GM18909 (cell line): ENCODE results near the gene MYMK.

Source experiments
- ATAC-seq: cut with Tn5 transposase; IDR thresholded peaks from one replicate; pipeline ENCODE4 v1.9.1; 2021; ENCODE audit warnings: mild to moderate bottlenecking; ENCODE audit not compliant: unreplicated experiment, poor library complexity

The MYMK gene

GRCh38 chr9:133507246-133507965, 17.4 kb downstream of the MYMK start:
- no peak for ATAC-seq

- no peak for ATAC-seq
These were observed 18.1 kb downstream of the MYMK start for GRCh38 chr9:133506653-133507038.

GRCh38 chr9:133505901-133506652, 18.7 kb downstream of the MYMK start:
- no peak for ATAC-seq

GRCh38 chr9:133505186-133505830, 19.5 kb downstream of the MYMK start:
- no peak for ATAC-seq

GRCh38 chr9:133502112-133502511, 22.6 kb downstream of the MYMK start:
- ATAC-seq, result no peak

GRCh38 chr9:133499892-133500270, 24.9 kb downstream of the MYMK start:
- ATAC-seq, result no peak

- ATAC-seq, result no peak
These were observed 25.4 kb downstream of the MYMK start for GRCh38 chr9:133499132-133499891.

- no peak for ATAC-seq
These were observed 27.6 kb downstream of the MYMK start for GRCh38 chr9:133496861-133497842.

- no peak for ATAC-seq
These were observed 29.1 kb downstream of the MYMK start for GRCh38 chr9:133495327-133496293.

- no peak for ATAC-seq
These were observed 30.0 kb downstream of the MYMK start for GRCh38 chr9:133494636-133495326.

- no peak for ATAC-seq
These were observed 30.8 kb downstream of the MYMK start for GRCh38 chr9:133493845-133494540.

GRCh38 chr9:133493428-133493827, 31.3 kb downstream of the MYMK start:
- no peak for ATAC-seq

- ATAC-seq, result no peak
These were observed 32.4 kb downstream of the MYMK start for GRCh38 chr9:133492061-133493021.

GRCh38 chr9:133491656-133491925, 33.2 kb downstream of the MYMK start:
- ATAC-seq, result no peak

- ATAC-seq, result no peak
These were observed 33.7 kb downstream of the MYMK start for GRCh38 chr9:133490865-133491655.
